Caco-2 (cell line): Measurements from ENCODE around the gene ZNF276. TPM values are rescaled to one million over a fixed set of nuclear protein-coding genes. Genes with fewer than 3 reads are reported as not detected.
A peak's percentile ranks its signal among the peaks of the same experiment; 100 is the strongest.
"Not testable (repeated sequence)": the region's sequence is repeated elsewhere in the genome, so short reads cannot be mapped to it uniquely, and the experiment has no call there.

Source experiments
- BruUV-seq: library from RNA; stranded (reverse); fragments of 400-500 nt; replicated peaks from 2 replicates; lab custom pipeline; 2021; lab: Mats Ljungman, UMichigan
- CTCF ChIA-PET: fragments of 300-600 bp; sonication (Branson Sonifier 250); formaldehyde crosslinking; loops from one replicate; lab custom pipeline; 2022; ENCODE audit warnings: antibody characterized with exemption; lab: Charles Lee
- POLR2A ChIA-PET: fragments of 300-600 bp; sonication (Branson Sonifier 250); formaldehyde crosslinking; loops from one replicate; lab custom pipeline; 2022; ENCODE audit warnings: antibody characterized with exemption; lab: Charles Lee
- DNase-seq, 2 experiments: peaks; one replicate each; pipeline versions ENCODE4 v3.0.0 to v3.0.0-alpha.2; 2020 to 2022
- H3K27me3 ChIP-seq: replicated peaks from 2 replicates; pipeline ENCODE4 v1.6.0; 2011; ENCODE audit warnings: low read length; ENCODE audit not compliant: control insufficient read depth, insufficient read depth
- H3K36me3 ChIP-seq: 2 replicates; pipeline ENCODE4 v1.5.1; 2011; ENCODE audit warnings: low read length; ENCODE audit not compliant: control insufficient read depth, insufficient read depth
- H3K4me1 ChIP-seq: fragments of 250-450 bp; sonication (Bioruptor Pico); 2 replicates; pipeline ENCODE4 v1.5.1; 2020; ENCODE audit warnings: mild to moderate bottlenecking
- H3K4me3 ChIP-seq: 2 replicates; pipeline ENCODE4 v1.5.1; 2011; ENCODE audit warnings: low read depth, mild to moderate bottlenecking, control low read depth, low read length
- H3K9me3 ChIP-seq: fragments of 250-450 bp; sonication (Bioruptor Pico); 2 replicates; pipeline ENCODE4 v1.5.1; 2020; ENCODE audit warnings: mild to moderate bottlenecking, moderate library complexity
- H3K27ac Mint-ChIP-seq: one replicate; pipeline ENCODE4 v1.8.0; 2022; ENCODE audit warnings: mixed read lengths; ENCODE audit not compliant: unreplicated experiment
- H3K27me3 Mint-ChIP-seq: one replicate; pipeline ENCODE4 v1.8.0; 2022; ENCODE audit warnings: mixed read lengths; ENCODE audit not compliant: insufficient read depth, unreplicated experiment
- H3K36me3 Mint-ChIP-seq: one replicate; pipeline ENCODE4 v1.8.0; 2022; ENCODE audit warnings: mild to moderate bottlenecking, mixed read lengths; ENCODE audit not compliant: insufficient read depth, unreplicated experiment
- H3K4me1 Mint-ChIP-seq: one replicate; pipeline ENCODE4 v1.8.0; 2022; ENCODE audit warnings: low read depth, mixed read lengths; ENCODE audit not compliant: unreplicated experiment
- H3K4me3 Mint-ChIP-seq: one replicate; pipeline ENCODE4 v1.8.0; 2022; ENCODE audit warnings: mild to moderate bottlenecking, moderate library complexity, mixed read lengths; ENCODE audit not compliant: unreplicated experiment
- H3K9me3 Mint-ChIP-seq: one replicate; pipeline ENCODE4 v1.8.0; 2022; ENCODE audit warnings: mixed read lengths; ENCODE audit not compliant: unreplicated experiment
- intact Hi-C: fragments of 100-400 bp; cut with micrococcal nuclease; formaldehyde crosslinking; loops from one replicate; pipeline ENCODE4 v1.10.0; 2022; ENCODE audit not compliant: unreplicated experiment
- total RNA-seq: library from RNA; stranded (reverse); gene quantifications from 2 replicates; pipeline ENCODE4 v1.2.3, GENCODE V29; 2022
- TF ChIP-seq, protein P1 (sequence below), 2 experiments: fragments of 200-600 bp in 1 of 2; IDR thresholded peaks; 1 replicate in 1 of 2; 2 replicates in 1 of 2; pipeline versions ENCODE4 v1.5.1 to v1.8.0; 2011 to 2022; ENCODE audit warnings: antibody characterized with exemption in 1 of 2, control low read depth in 1 of 2, inconsistent platforms in 1 of 2, low read depth in 1 of 2, low read length in 1 of 2, mild to moderate bottlenecking in 1 of 2, moderate library complexity in 1 of 2; ENCODE audit not compliant: insufficient read depth in 1 of 2, severe bottlenecking in 1 of 2, unreplicated experiment in 1 of 2

Gene ZNF276
- total RNA-seq, 1 experiment from 2014 or later, result 28.1 TPM

DNA sequence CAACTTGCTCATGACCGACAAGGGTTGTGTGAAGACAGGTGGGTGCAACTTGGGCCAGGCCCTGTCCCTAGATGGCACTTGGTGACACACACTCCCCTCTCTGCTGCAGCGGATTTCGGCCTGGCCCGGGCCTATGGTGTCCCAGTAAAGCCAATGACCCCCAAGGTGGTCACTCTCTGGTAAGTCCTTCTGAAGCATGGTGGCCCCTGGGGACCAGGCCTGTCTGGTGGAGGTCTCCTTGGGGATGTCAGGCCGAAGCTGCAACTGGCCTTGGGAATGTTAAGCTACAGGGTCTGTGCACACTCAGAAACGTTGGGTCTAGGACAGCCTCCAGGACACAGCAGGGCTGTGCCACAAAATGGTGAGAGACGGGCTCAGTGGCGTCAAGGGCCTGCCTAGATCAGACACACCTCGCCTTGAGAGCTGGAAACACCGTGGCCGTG, 28.0 kb upstream of the ZNF276 start:
- BruUV-seq, result no TSS peak
- no peaks in the 10 kb centered on the region for H3K4me1 Mint-ChIP-seq
- intact Hi-C loops, result no loop called here
- no peak for DNase-seq
- H3K36me3 Mint-ChIP-seq, result peaks cover 86% of the 10 kb centered on the region
- Histone ChIP-seq H3K36me3 (peaks cover 13% of the 10 kb centered on the region), H3K4me3 (no peak overlapping the region), H3K4me1 (peaks cover 4% of the 10 kb centered on the region), H3K9me3 (no peaks in the 10 kb centered on the region), H3K27me3 (no peaks in the 10 kb centered on the region)
- POLR2A ChIA-PET, result no interaction called here
- H3K9me3 Mint-ChIP-seq, result no peaks in the 10 kb centered on the region
- TF ChIP-seq, protein P1, sequence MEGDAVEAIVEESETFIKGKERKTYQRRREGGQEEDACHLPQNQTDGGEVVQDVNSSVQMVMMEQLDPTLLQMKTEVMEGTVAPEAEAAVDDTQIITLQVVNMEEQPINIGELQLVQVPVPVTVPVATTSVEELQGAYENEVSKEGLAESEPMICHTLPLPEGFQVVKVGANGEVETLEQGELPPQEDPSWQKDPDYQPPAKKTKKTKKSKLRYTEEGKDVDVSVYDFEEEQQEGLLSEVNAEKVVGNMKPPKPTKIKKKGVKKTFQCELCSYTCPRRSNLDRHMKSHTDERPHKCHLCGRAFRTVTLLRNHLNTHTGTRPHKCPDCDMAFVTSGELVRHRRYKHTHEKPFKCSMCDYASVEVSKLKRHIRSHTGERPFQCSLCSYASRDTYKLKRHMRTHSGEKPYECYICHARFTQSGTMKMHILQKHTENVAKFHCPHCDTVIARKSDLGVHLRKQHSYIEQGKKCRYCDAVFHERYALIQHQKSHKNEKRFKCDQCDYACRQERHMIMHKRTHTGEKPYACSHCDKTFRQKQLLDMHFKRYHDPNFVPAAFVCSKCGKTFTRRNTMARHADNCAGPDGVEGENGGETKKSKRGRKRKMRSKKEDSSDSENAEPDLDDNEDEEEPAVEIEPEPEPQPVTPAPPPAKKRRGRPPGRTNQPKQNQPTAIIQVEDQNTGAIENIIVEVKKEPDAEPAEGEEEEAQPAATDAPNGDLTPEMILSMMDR (IDR thresholded peaks at IDR 0.05; ENCODE audit: insufficient read depth in 1 of 2, low read depth in 1 of 2, low read length in 1 of 2, severe bottlenecking in 1 of 2, unreplicated experiment in 1 of 2), result no peak
- H3K27ac Mint-ChIP-seq, result peak overlapping the region; percentile 76
- H3K4me3 Mint-ChIP-seq, result no peak overlapping the region
- CTCF ChIA-PET, result no interaction called here
- H3K27me3 Mint-ChIP-seq, result no peaks in the 10 kb centered on the region

DNA sequence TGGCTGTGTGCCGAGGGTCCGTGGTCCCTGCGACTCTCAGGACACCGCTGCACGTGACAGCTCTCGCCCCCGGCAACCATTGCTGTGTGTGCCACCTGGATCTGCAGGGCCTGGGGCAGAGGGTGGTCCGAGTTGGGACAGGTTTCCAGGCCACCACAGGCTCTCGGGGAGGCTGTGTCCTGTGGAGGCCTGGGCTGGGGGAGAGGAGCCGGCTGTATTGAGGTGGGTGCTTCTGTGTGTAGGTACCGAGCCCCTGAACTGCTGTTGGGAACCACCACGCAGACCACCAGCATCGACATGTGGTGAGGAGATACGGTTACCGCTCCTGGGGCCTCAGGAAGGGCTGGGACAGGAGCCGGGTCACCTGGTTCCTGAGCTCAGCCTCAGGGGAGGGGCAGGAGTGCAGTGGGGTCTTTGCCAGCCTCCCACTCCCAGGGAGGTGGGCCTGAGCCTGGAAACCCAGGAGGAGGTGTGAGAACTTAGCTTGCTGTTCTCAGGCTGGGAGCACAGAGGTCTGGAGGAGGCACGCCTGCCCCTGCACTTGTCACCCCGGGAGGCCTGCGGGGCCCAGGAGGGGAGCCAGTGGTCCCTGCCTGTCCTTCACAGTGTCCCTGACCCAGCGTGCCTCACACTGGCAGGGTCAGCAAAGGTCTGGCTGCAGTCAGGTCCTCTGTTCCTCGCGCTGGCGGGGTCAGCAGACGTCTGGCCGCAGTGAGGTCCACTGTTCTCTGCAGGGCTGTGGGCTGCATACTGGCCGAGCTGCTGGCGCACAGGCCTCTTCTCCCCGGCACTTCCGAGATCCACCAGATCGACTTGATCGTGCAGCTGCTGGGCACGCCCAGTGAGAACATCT, 27.2 kb upstream of the ZNF276 start:
- no peaks in the 10 kb centered on the region for H3K9me3 Mint-ChIP-seq
- peaks cover 4% of the 10 kb centered on the region for H3K4me1 Mint-ChIP-seq
- peak overlapping the region; percentile 76 for H3K27ac Mint-ChIP-seq
- Histone ChIP-seq H3K4me3 (no peak overlapping the region), H3K27me3 (no peaks in the 10 kb centered on the region), H3K4me1 (no peaks in the 10 kb centered on the region), H3K36me3 (peaks cover 13% of the 10 kb centered on the region), H3K9me3 (no peaks in the 10 kb centered on the region)
- H3K27me3 Mint-ChIP-seq, result no peaks in the 10 kb centered on the region
- POLR2A ChIA-PET, result interaction anchor here (0.6 kb wide), 1 partner anchor 37 kb away, joined by 7 read pairs; no protein-coding TSS in a partner anchor
- intact Hi-C loops, result no loop called here
- no peak overlapping the region for H3K4me3 Mint-ChIP-seq
- CTCF ChIA-PET, result no interaction called here
- peak in 1 of 2 experiments; percentile 46 for DNase-seq
- TF ChIP-seq, protein P1 (IDR thresholded peaks at IDR 0.05; ENCODE audit: insufficient read depth in 1 of 2, low read depth in 1 of 2, low read length in 1 of 2, severe bottlenecking in 1 of 2, unreplicated experiment in 1 of 2), result no peak
- H3K36me3 Mint-ChIP-seq, result peaks cover 90% of the 10 kb centered on the region
- no TSS peak for BruUV-seq

DNA sequence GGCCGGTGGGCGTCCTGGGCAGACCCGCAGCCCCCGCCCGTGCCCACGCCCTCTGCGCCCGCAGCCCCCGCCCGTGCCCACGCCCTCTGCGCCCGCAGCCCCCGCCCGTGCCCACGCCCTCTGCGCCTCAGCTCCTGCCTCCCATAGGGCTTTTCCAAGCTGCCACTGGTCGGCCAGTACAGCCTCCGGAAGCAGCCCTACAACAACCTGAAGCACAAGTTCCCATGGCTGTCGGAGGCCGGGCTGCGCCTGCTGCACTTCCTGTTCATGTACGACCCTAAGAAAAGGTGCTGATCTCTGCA, 26.6 kb upstream of the ZNF276 start:
- H3K27ac Mint-ChIP-seq, result peak overlapping the region; percentile 73
- CTCF ChIA-PET, BruUV-seq, POLR2A ChIA-PET, intact Hi-C loops, H3K9me3 ChIP-seq, H3K4me3 ChIP-seq, H3K27me3 Mint-ChIP-seq, DNase-seq, H3K4me1 Mint-ChIP-seq, H3K27me3 ChIP-seq, H3K4me3 Mint-ChIP-seq, H3K9me3 Mint-ChIP-seq, H3K4me1 ChIP-seq: not testable (repeated sequence)
- peaks cover 92% of the 10 kb centered on the region for H3K36me3 Mint-ChIP-seq
- H3K36me3 ChIP-seq, result peaks cover 11% of the 10 kb centered on the region
